Suprapubic skin (tissue), 3 donors: ENCODE measurements around the gene STK36.

Source experiments
- EP300 ChIP-seq: sonication (generic); formaldehyde crosslinking; IDR thresholded peaks from one replicate; pipeline ENCODE4 v1.6.1; 2017; ENCODE audit warnings: antibody characterized with exemption
- TF ChIP-seq, protein P1 (sequence below), 2 donors: fragments of 200-600 bp in 1 of 2; fragments of 450-650 bp in 1 of 2; sonication (generic) in 1 of 2; IDR thresholded peaks; one replicate each; pipeline ENCODE4 v1.5.1; 2016 to 2019; ENCODE audit warnings: antibody characterized with exemption in 2 of 2, mild to moderate bottlenecking in 1 of 2, moderate library complexity in 1 of 2

DNA sequence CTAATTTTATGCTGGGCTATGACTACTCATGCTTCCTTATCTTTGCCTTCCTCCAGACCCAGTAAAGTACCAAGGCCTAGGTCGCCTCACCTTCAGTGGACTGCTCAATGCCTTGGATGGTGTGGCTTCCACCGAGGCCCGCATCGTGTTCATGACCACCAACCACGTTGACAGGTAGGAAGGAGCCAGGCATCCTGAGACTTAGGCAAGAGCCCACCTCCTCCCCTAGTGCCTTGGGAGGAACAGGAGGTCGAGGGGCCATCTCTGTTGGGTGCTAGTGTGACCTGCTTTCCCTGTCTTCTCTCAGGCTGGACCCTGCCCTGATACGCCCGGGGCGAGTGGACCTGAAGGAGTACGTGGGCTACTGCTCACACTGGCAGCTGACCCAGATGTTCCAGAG is 9.1 kb upstream of the STK36 start:
- TF ChIP-seq EP300: no peak
- TF ChIP-seq, protein P1, sequence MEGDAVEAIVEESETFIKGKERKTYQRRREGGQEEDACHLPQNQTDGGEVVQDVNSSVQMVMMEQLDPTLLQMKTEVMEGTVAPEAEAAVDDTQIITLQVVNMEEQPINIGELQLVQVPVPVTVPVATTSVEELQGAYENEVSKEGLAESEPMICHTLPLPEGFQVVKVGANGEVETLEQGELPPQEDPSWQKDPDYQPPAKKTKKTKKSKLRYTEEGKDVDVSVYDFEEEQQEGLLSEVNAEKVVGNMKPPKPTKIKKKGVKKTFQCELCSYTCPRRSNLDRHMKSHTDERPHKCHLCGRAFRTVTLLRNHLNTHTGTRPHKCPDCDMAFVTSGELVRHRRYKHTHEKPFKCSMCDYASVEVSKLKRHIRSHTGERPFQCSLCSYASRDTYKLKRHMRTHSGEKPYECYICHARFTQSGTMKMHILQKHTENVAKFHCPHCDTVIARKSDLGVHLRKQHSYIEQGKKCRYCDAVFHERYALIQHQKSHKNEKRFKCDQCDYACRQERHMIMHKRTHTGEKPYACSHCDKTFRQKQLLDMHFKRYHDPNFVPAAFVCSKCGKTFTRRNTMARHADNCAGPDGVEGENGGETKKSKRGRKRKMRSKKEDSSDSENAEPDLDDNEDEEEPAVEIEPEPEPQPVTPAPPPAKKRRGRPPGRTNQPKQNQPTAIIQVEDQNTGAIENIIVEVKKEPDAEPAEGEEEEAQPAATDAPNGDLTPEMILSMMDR (IDR thresholded peaks at IDR 0.05): no peak
